GM18505 (cell line): ENCODE results near the gene SEC24B.
"Not testable (repeated sequence)": the region's sequence is repeated elsewhere in the genome, so short reads cannot be mapped to it uniquely, and the experiment has no call there.

Source experiments
- ATAC-seq: cut with Tn5 transposase; IDR thresholded peaks from one replicate; pipeline ENCODE4 v1.9.1; 2021; ENCODE audit not compliant: unreplicated experiment
- POLR2A ChIP-seq: IDR thresholded peaks from 4 replicates; pipeline ENCODE4 v1.6.1; 2011; ENCODE audit warnings: borderline replicate concordance; ENCODE audit not compliant: insufficient read depth, insufficient read length; ENCODE audit errors: extremely low read depth

SEC24B gene

GRCh38 chr4:109506890-109507289 is 73.3 kb downstream of the SEC24B start:
- no peak for ATAC-seq
- no peak for TF ChIP-seq POLR2A

- no peak for TF ChIP-seq POLR2A
- ATAC-seq: no peak
Observed at GRCh38 chr4:109510687-109511086, 77.1 kb downstream of the SEC24B start.

- no peak for TF ChIP-seq POLR2A
Observed at GRCh38 chr4:109511414-109511813, 77.8 kb downstream of the SEC24B start.

GRCh38 chr4:109513368-109513767 is 79.8 kb downstream of the SEC24B start:
- ATAC-seq: not testable (repeated sequence)

More at GRCh38 chr4:109511414-109511813, 77.8 kb downstream of the SEC24B start:
- ATAC-seq: no peak

GRCh38 chr4:109532182-109532581 is 98.6 kb downstream of the SEC24B start:
- TF ChIP-seq POLR2A: no peak
- no peak for ATAC-seq

- TF ChIP-seq POLR2A: no peak
- ATAC-seq: no peak
Observed at GRCh38 chr4:109545401-109545800, 111.8 kb downstream of the SEC24B start.

GRCh38 chr4:109547394-109547793 is 113.8 kb downstream of the SEC24B start:
- TF ChIP-seq POLR2A: no peak
- no peak for ATAC-seq

GRCh38 chr4:109548655-109549054 is 115.0 kb downstream of the SEC24B start:
- no peak for ATAC-seq
- no peak for TF ChIP-seq POLR2A

DNA sequence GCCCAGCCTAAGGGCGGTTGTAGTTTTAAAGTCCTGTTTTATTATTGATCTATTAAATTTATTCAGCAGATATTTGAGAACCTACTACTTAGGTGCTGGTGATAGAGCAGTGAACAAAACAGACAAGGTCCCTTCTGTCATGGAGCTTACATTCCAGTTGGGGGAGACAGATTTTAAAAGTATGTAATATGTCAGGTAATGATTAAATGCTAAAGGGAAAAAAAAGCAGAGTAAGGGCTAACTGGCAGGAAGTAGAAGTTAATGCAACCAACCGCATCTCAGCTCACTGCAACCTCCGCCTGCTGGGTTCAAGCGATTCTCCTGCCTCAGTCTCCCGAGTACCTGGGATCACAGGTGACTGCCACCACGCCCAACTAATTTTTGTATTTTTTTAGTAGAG is 118.6 kb downstream of the SEC24B start:
- TF ChIP-seq POLR2A: no peak
- ATAC-seq: no peak

DNA sequence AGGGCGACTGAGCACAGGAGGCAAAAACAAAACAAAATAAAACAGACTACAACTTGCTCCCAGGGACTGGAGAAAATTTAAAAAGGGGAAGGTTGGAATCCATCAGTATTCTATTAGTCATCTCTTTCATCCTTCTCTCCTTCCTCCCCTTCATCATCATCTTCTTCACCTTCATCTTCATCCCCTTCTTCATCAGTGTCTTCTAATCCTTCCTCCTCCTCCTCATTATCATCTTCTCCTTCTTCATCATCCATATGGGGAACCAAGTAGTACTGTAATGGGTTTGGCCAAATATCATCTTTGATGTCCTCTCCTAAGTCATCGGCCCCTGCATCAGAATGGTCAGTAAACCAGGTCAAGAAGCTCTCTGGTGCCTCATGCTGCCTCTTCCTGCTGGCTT is 119.5 kb downstream of the SEC24B start:
- no peak for TF ChIP-seq POLR2A
- no peak for ATAC-seq

GRCh38 chr4:109554971-109555370 is 121.4 kb downstream of the SEC24B start:
- TF ChIP-seq POLR2A: no peak
- no peak for ATAC-seq

GRCh38 chr4:109557433-109557832 is 123.8 kb downstream of the SEC24B start:
- TF ChIP-seq POLR2A: no peak
- no peak for ATAC-seq

- not testable (repeated sequence) for ATAC-seq
Observed at GRCh38 chr4:109558095-109558494, 124.5 kb downstream of the SEC24B start.

- peak; percentile 24 for ATAC-seq
- TF ChIP-seq POLR2A: no peak
Observed at GRCh38 chr4:109559625-109559982, 126.0 kb downstream of the SEC24B start.

- ATAC-seq: peak; percentile 94
- TF ChIP-seq POLR2A: peak; percentile 68
Observed at GRCh38 chr4:109559983-109560686, 126.5 kb downstream of the SEC24B start, which contains the start of gene MCUB. Gene MCUB (plus strand): TSS chr4:109560246. CDS start chr4:109560338, 92 bp downstream.

GRCh38 chr4:109560687-109561461 is 127.3 kb downstream of the SEC24B start:
- peak; percentile 60 for TF ChIP-seq POLR2A
- ATAC-seq: peak; percentile 60
